ENCODE measurements around the gene SMLR1. TPM values are rescaled to one million over a fixed set of nuclear protein-coding genes. Genes with fewer than 3 reads are reported as not detected.

The SMLR1 gene
- total RNA-seq, 4 donors from 2014 or later: not detected

DNA sequence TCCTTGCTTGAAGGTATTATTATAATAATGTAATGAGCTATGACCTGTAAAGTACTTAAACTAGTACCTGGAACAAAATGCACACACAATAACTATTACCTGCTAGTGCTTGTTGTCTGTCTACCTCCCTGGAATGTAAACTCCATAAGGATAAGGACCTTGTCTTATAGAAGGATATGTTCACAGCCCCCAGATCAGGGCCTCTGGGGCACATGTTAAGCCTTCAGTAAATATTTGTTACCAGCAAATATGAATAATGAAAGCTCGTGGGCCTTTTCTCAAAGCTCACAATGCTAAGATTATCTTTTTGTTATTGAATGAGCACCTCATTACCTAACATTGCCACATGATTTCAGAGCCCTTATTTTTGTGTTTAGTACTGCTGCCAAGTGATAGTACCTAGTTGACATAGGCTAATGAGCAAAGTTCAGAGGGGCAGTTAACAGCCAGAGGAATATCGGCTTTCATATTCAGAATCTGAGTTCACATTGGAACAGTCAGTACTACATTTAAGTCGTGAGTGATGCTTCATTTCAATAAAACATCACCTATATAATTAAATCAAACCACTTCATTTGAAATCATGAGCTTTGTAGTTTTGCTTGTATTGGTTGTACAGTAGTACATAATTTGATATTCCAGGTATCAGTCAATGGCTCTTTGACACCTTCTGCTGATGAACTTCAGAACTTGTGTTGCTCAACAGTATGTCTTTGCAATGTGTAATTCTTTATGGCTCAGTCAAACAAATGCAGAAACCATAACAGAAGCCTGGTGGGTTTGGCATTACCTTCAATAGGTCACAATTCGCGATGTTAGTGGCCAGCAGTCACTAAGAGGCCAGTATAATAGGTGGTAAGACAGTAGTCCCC is 11.8 kb upstream of the SMLR1 start:
- no peak overlapping the region for H3K4me3 ChIP-seq (ENCODE audit: low read depth, poor library complexity, severe bottlenecking)
- intact Hi-C loops (cut with DNase I; ENCODE audit: low total_unique reads): no loop called here
- 86 to 89% methylated on average over 5 of the region's 5 CpGs for WGBS, 2 donors
- no peak for DNase-seq (ENCODE audit: low spot score in 2 of 2)
- TF ChIP-seq POLR2A (IDR thresholded peaks at IDR 0.05): no peak
- TF ChIP-seq, protein P1, sequence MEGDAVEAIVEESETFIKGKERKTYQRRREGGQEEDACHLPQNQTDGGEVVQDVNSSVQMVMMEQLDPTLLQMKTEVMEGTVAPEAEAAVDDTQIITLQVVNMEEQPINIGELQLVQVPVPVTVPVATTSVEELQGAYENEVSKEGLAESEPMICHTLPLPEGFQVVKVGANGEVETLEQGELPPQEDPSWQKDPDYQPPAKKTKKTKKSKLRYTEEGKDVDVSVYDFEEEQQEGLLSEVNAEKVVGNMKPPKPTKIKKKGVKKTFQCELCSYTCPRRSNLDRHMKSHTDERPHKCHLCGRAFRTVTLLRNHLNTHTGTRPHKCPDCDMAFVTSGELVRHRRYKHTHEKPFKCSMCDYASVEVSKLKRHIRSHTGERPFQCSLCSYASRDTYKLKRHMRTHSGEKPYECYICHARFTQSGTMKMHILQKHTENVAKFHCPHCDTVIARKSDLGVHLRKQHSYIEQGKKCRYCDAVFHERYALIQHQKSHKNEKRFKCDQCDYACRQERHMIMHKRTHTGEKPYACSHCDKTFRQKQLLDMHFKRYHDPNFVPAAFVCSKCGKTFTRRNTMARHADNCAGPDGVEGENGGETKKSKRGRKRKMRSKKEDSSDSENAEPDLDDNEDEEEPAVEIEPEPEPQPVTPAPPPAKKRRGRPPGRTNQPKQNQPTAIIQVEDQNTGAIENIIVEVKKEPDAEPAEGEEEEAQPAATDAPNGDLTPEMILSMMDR (IDR thresholded peaks at IDR 0.05): no peak

DNA sequence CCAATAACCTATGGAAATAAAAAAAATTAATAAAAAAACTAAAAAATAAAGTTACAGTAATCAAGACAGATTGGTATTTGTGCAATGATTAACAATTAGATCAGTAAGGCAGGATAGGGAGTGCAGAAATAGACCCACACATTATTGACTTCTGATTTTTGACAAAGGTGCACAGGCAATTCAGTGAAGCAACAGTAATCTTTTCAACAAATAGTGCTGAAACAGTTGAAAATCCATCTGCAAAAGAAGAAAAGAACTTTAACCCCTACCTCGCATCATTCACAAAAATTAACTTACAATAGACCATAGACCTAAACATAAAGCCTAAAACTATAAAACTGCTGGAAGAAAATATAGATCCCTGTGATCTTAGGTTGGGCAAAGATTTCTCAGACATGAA is 4.5 kb upstream of the SMLR1 start:
- DNase-seq (ENCODE audit: low spot score in 2 of 2): no peak
- H3K4me3 ChIP-seq (ENCODE audit: low read depth, poor library complexity, severe bottlenecking): no peak overlapping the region
- TF ChIP-seq, protein P1 (IDR thresholded peaks at IDR 0.05): no peak
- TF ChIP-seq POLR2A (IDR thresholded peaks at IDR 0.05): no peak
- WGBS, 2 donors: 87 to 92% methylated on average over 1 of the region's 1 CpG
- intact Hi-C loops (cut with DNase I; ENCODE audit: low total_unique reads): no loop called here

DNA sequence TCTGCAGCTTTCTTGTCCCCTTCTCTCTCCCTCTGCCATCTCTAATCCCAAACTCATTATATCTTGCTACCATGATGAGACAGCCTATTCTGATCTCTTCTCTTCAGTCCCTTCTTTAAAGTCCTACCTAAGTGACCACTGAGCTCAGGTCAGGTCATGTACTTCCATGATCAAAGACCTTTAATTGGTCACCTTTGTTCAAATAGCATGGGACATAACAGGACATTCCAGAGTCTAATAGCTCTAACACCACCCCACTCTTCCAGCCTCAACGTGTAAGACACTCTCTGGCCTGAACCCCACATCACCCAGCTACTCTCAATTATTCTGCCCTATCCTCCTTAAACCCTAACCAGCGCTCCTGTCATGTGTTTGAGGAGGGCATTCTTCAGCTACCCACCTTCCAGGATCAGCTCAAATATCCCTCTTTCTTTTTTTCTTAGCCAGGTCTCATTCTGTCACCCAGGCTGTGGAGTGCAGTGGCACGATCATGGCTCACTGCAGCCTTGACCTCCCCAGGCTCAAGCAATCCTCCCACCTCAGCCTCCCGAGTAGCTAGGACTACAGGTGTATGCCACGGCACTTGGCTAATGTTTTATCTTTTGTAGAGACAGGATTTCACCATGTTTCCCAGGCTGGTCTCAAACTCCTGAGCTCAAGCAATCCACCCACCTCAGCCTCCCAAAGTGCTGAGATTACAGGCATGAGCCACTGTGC is 2.1 kb upstream of the SMLR1 start:
- 82 to 83% methylated on average over 5 of the region's 5 CpGs for WGBS, 2 donors
- no peak overlapping the region for H3K4me3 ChIP-seq (ENCODE audit: low read depth, poor library complexity, severe bottlenecking)
- no peak for TF ChIP-seq POLR2A (IDR thresholded peaks at IDR 0.05)
- TF ChIP-seq, protein P1 (IDR thresholded peaks at IDR 0.05): no peak
- intact Hi-C loops (cut with DNase I; ENCODE audit: low total_unique reads): no loop called here
- DNase-seq (ENCODE audit: low spot score in 2 of 2): no peak

DNA sequence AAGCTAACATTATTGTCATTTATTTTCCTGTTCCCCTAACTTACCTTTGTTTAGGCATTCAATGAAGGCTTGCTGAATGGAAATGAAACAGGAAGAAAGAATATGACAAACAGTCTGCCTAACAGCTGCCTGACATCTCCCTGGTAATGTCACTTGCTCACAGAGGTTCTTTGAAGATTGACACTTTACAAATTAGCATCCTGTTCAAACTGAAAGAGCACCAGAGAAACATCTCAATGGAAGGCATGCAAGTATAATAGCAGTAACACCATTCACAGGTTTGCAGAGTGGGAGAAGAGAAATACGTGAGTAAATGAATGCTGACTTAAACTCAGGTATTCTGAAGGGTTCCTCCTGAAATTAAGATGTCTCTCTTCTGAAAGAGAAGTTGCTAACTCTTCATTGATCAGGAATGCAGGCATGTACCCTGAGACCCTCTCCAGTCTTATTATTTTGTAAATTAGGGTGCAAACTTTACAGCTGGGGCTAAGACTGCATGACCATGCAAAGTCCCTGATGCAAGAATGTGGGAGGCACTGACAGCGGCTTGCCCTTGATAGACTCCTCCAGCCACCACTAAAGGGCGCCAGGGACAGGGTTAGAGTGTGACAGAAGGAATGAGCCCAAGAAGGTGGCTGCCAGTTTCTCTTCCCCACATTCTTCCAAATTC is 1.3 kb upstream of the SMLR1 start:
- WGBS, 2 donors: 86 to 88% methylated on average over 3 of the region's 3 CpGs
- intact Hi-C loops (cut with DNase I; ENCODE audit: low total_unique reads): no loop called here
- no peak overlapping the region for H3K4me3 ChIP-seq (ENCODE audit: low read depth, poor library complexity, severe bottlenecking)
- TF ChIP-seq, protein P1 (IDR thresholded peaks at IDR 0.05): no peak
- no peak for TF ChIP-seq POLR2A (IDR thresholded peaks at IDR 0.05)
- no peak for DNase-seq (ENCODE audit: low spot score in 2 of 2)

DNA sequence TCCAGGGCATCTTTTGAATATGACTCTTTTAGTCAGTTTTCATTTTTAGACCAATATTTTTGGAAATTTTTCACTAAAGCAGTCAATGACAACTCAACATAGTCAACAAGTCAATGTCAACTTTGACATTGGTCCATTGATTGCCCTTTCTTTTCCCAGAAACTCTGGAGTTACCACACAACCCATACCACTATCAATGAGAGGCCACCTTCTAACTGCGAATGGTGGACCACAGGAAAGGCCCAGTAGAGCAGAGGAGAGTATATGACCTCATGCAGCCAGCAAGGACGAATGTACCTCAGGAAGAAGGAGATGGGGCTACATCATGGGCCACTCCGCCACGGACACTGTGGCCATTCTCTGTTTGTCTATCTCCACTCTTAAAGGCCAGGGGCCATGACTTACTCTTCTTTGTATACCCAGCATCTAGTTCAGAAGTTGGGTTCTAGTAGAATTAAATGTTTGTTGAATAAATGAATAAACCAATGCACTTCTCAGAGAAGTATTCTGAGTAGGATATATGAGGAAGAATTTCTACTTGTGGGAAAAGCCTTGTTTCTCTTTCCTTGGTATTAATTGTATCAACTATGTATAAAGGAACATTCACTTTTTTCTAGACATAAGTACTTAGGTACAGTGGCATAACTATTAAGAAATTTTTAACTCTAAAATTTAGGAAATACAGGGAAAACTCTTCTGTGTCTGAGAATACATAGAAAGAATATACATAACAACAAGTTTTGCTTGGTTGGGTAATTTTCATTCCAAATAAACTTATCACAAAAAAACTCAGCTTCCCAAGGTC is 562 bp upstream of the SMLR1 start:
- no peak overlapping the region for H3K4me3 ChIP-seq (ENCODE audit: low read depth, poor library complexity, severe bottlenecking)
- DNase-seq (ENCODE audit: low spot score in 2 of 2): no peak
- WGBS, 2 donors: 93 to 97% methylated on average over 4 of the region's 4 CpGs
- intact Hi-C loops (cut with DNase I; ENCODE audit: low total_unique reads): no loop called here
- TF ChIP-seq, protein P1 (IDR thresholded peaks at IDR 0.05): no peak
- TF ChIP-seq POLR2A (IDR thresholded peaks at IDR 0.05): no peak

Measured in lower leg skin (tissue), 4 donors.